CD14-positive monocyte (primary cell): ENCODE measurements around the gene PNISR. TPM values are rescaled to one million over a fixed set of nuclear protein-coding genes. Genes with fewer than 3 reads are reported as not detected.

ENCODE experiments used
- DNase-seq, 3 donors: peaks; one replicate each; pipeline ENCODE4 v3.0.0-alpha.2; 2011 to 2022
- H2AFZ ChIP-seq: 2 replicates; pipeline ENCODE4 v1.6.0; 2012; ENCODE audit warnings: mild to moderate bottlenecking, low read depth, low read length, inconsistent platforms; ENCODE audit not compliant: insufficient read depth, poor library complexity, severe bottlenecking
- H3K27ac ChIP-seq, 2 donors: 1 replicate in 1 of 2; 2 replicates in 1 of 2; pipeline ENCODE4 v1.5.1; 2012 to 2013; ENCODE audit warnings: low read length in 2 of 2, control low read depth in 1 of 2, inconsistent platforms in 1 of 2, low read depth in 1 of 2, mild to moderate bottlenecking in 1 of 2
- H3K27me3 ChIP-seq, 2 donors: one replicate each; pipeline versions ENCODE4 v1.6.0 to v1.6.1; 2011 to 2013; ENCODE audit warnings: low read length in 2 of 2; ENCODE audit not compliant: control insufficient read depth in 2 of 2, insufficient read depth in 2 of 2
- H3K36me3 ChIP-seq, 2 donors: replicated peaks in 1 of 2; 1 replicate in 1 of 2; 2 replicates in 1 of 2; pipeline versions ENCODE4 v1.5.1 to v1.6.1; 2012 to 2013; ENCODE audit warnings: low read length in 2 of 2, control low read depth in 1 of 2, inconsistent platforms in 1 of 2, mild to moderate bottlenecking in 1 of 2; ENCODE audit not compliant: insufficient read depth in 2 of 2, control insufficient read depth in 1 of 2
- H3K4me1 ChIP-seq, 2 donors: 1 replicate in 1 of 2; 2 replicates in 1 of 2; pipeline versions ENCODE4 v1.5.1 to v1.6.1; 2012 to 2013; ENCODE audit warnings: low read length in 2 of 2, control low read depth in 1 of 2, inconsistent platforms in 1 of 2, mild to moderate bottlenecking in 1 of 2, moderate library complexity in 1 of 2; ENCODE audit not compliant: insufficient read depth in 2 of 2, control insufficient read depth in 1 of 2
- H3K4me2 ChIP-seq: replicated peaks from 2 replicates; pipeline ENCODE3; 2012; ENCODE audit warnings: low read length, moderate library complexity, mild to moderate bottlenecking; ENCODE audit not compliant: poor library complexity, severe bottlenecking; ENCODE audit errors: extremely low read depth
- H3K4me3 ChIP-seq, 3 experiments: fragments of 200-600 bp in 1 of 3; sonication (generic) in 1 of 3; replicated peaks in 1 of 3; 1 replicate in 2 of 3; 2 replicates in 1 of 3; pipeline ENCODE4 v1.5.1; 2011 to 2013; ENCODE audit warnings: low read length in 3 of 3, mild to moderate bottlenecking in 3 of 3, control low read depth in 2 of 3, low read depth in 2 of 3, inconsistent platforms in 1 of 3, moderate library complexity in 1 of 3
- H3K79me2 ChIP-seq: 2 replicates; pipeline ENCODE4 v1.6.0; 2012; ENCODE audit warnings: mild to moderate bottlenecking, control low read depth, inconsistent platforms, low read length, moderate library complexity; ENCODE audit not compliant: insufficient read depth
- H3K9ac ChIP-seq: 2 replicates; pipeline ENCODE4 v1.6.0; 2017; ENCODE audit warnings: low read length, mild to moderate bottlenecking; ENCODE audit not compliant: insufficient read depth, poor library complexity, severe bottlenecking
- H3K9me3 ChIP-seq, 2 donors: replicated peaks in 1 of 2; 1 replicate in 1 of 2; 2 replicates in 1 of 2; pipeline versions ENCODE4 v1.5.1 to v1.6.1; 2012 to 2013; ENCODE audit warnings: low read length in 2 of 2, control low read depth in 1 of 2; ENCODE audit not compliant: control insufficient read depth in 1 of 2, insufficient read depth in 1 of 2
- H4K20me1 ChIP-seq: 2 replicates; pipeline ENCODE4 v1.6.0; 2012; ENCODE audit warnings: mild to moderate bottlenecking, low read length, control low read depth, moderate library complexity; ENCODE audit not compliant: insufficient read depth
- H3K27ac Mint-ChIP-seq, 7 donors: one replicate each; pipeline ENCODE4 v1.8.0; 2020; ENCODE audit warnings: mild to moderate bottlenecking in 7 of 7, mixed read lengths in 7 of 7, moderate library complexity in 6 of 7, inconsistent platforms in 2 of 7
- H3K27me3 Mint-ChIP-seq, 3 donors: one replicate each; pipeline ENCODE4 v1.8.0; 2021 to 2022; ENCODE audit warnings: low read depth in 3 of 3, mild to moderate bottlenecking in 3 of 3, mixed read lengths in 3 of 3, moderate library complexity in 3 of 3, inconsistent platforms in 1 of 3
- H3K36me3 Mint-ChIP-seq, 2 donors: one replicate each; pipeline ENCODE4 v1.8.0; 2020; ENCODE audit warnings: mixed read lengths in 2 of 2, inconsistent platforms in 1 of 2, mild to moderate bottlenecking in 1 of 2
- H3K4me1 Mint-ChIP-seq: one replicate; pipeline ENCODE4 v1.8.0; 2020; ENCODE audit warnings: mild to moderate bottlenecking, mixed read lengths
- H3K4me3 Mint-ChIP-seq, 2 donors: one replicate each; pipeline ENCODE4 v1.8.0; 2020; ENCODE audit warnings: mild to moderate bottlenecking in 2 of 2, mixed read lengths in 2 of 2, moderate library complexity in 1 of 2
- H3K9me3 Mint-ChIP-seq, 7 donors: one replicate each; pipeline ENCODE4 v1.8.0; 2020 to 2022; ENCODE audit warnings: mixed read lengths in 7 of 7, mild to moderate bottlenecking in 6 of 7, moderate library complexity in 6 of 7, inconsistent platforms in 2 of 7
- CTCF ChIP-seq: fragments of 200-600 bp; IDR thresholded peaks from one replicate; pipeline ENCODE4 v1.8.0; 2022; ENCODE audit warnings: antibody characterized with exemption, mild to moderate bottlenecking
- WGBS: methylation state at CpG from one replicate; pipeline ENCODE4 v1.1.5; 2013; ENCODE audit warnings: missing lambda C conversion rate; ENCODE audit not compliant: insufficient coverage; 5-methylcytosine and 5-hydroxymethylcytosine counted together
- intact Hi-C, 2 donors: fragments of 100-400 bp; cut with micrococcal nuclease; formaldehyde crosslinking; loops; one replicate each; pipeline versions ENCODE4 v1.15.0 to v1.15.1; 2023
- polyA plus RNA-seq, 3 donors: library from polyadenylated mRNA; depleted of rRNA in 1 of 3; unstranded in 2 of 3; stranded (reverse) in 1 of 3; fragments of 300-500 nt in 2 of 3; fragments of >200 nt in 1 of 3; fragmentation: Illumina TruSeq in 2 of 3; gene quantifications; 1 replicate in 2 of 3; 2 replicates in 1 of 3; pipeline ENCODE4 v1.2.3, GENCODE V29; 2012 to 2021

PNISR gene
- polyA plus RNA-seq, 3 donors: 28.9 to 75.4 (median 33.9) TPM

- H3K9ac ChIP-seq: peak overlapping the region; percentile 94
- H3K4me3 Mint-ChIP-seq: peak overlapping the region; percentile 86 to 96
- no peak for TF ChIP-seq CTCF
- H3K27ac ChIP-seq: peak overlapping the region in 1 of 2 donors; percentile 100
- intact Hi-C loops: no loop called here
- H3K27ac Mint-ChIP-seq: peak overlapping the region in 5 of 7 donors; percentile 99 to 100 (median 99)
- H3K79me2 ChIP-seq: peaks cover 53% of the 10 kb centered on the region
- peak overlapping the region; percentile 93 to 99 (median 98) for H3K4me3 ChIP-seq
- no peaks in the 10 kb centered on the region for H3K27me3 ChIP-seq
- peaks cover 21 to 32% of the 10 kb centered on the region in 2 donors for H3K36me3 Mint-ChIP-seq
- peaks cover 0 to 1% (median 0%) of the 10 kb centered on the region in 3 donors for H3K27me3 Mint-ChIP-seq
- no peak for DNase-seq
- peaks cover 40% of the 10 kb centered on the region for H3K4me1 Mint-ChIP-seq
- 86% methylated on average over 4 of the region's 4 CpGs for WGBS
- H3K4me1 ChIP-seq: peaks cover 19 to 37% of the 10 kb centered on the region in 2 donors
- H3K36me3 ChIP-seq: peaks cover 7 to 27% of the 10 kb centered on the region in 2 donors
- H2AFZ ChIP-seq: peak overlapping the region; percentile 100
- H3K9me3 ChIP-seq: no peaks in the 10 kb centered on the region
- peak overlapping the region; percentile 87 for H3K4me2 ChIP-seq
- peaks cover 30% of the 10 kb centered on the region for H4K20me1 ChIP-seq
- peaks cover 0 to 2% (median 0%) of the 10 kb centered on the region in 7 donors for H3K9me3 Mint-ChIP-seq
Measured at GRCh38 chr6:99426451-99426757, 1.3 kb upstream of the PNISR start.

GRCh38 chr6:99425647-99426450, 741 bp upstream of the PNISR start:
- Histone ChIP-seq H3K9ac (peak overlapping the region; percentile 94), H3K4me2 (peak overlapping the region; percentile 87), H4K20me1 (peaks cover 36% of the 10 kb centered on the region), H3K27ac (peak overlapping the region; percentile 99 to 100), H3K36me3 (peaks cover 4 to 26% of the 10 kb centered on the region in 2 donors), H3K4me1 (peaks cover 19 to 37% of the 10 kb centered on the region in 2 donors), H3K27me3 (no peaks in the 10 kb centered on the region), H3K79me2 (peaks cover 59% of the 10 kb centered on the region), H3K4me3 (peak overlapping the region; percentile 93 to 99 (median 98)), H2AFZ (peak overlapping the region; percentile 100), H3K9me3 (no peaks in the 10 kb centered on the region)
- H3K27me3 Mint-ChIP-seq: peaks cover 0 to 1% (median 0%) of the 10 kb centered on the region in 3 donors
- intact Hi-C loops: no loop called here
- DNase-seq: peak; percentile 40 to 70 (median 67)
- no peak for TF ChIP-seq CTCF
- H3K4me3 Mint-ChIP-seq: peak overlapping the region; percentile 86 to 96
- WGBS: 1% methylated on average over 11 of the region's 29 CpGs
- H3K27ac Mint-ChIP-seq: peak overlapping the region; percentile 99 to 100 (median 99)
- peaks cover 17 to 27% of the 10 kb centered on the region in 2 donors for H3K36me3 Mint-ChIP-seq
- H3K4me1 Mint-ChIP-seq: peaks cover 44% of the 10 kb centered on the region
- H3K9me3 Mint-ChIP-seq: no peaks in the 10 kb centered on the region
